HEK293T (cell line): ENCODE results near the gene CSTPP1.

ENCODE experiments used
- CTCF ChIA-PET: fragments of 350-600 bp; formaldehyde crosslinking; extraction: SDS; loops from one replicate; lab custom pipeline; 2021; ENCODE audit warnings: antibody characterized with exemption, inconsistent platforms; lab: Yijun Ruan, JAX
- POLR2A ChIA-PET: fragments of 350-600 bp; formaldehyde crosslinking; extraction: SDS; loops from one replicate; lab custom pipeline; 2020; ENCODE audit warnings: antibody characterized with exemption, inconsistent platforms; lab: Yijun Ruan, JAX
- DNase-seq: peaks from one replicate; pipeline ENCODE4 v3.0.0; 2012; ENCODE audit warnings: mixed read lengths; ENCODE audit errors: extremely low spot score
- ARNT ChIP-seq: fragments of 450-650 bp; IDR thresholded peaks from 2 replicates; pipeline ENCODE4 v1.6.1; 2017; ENCODE audit warnings: mild to moderate bottlenecking
- BHLHE40 ChIP-seq: fragments of 450-650 bp; IDR thresholded peaks from 2 replicates; pipeline ENCODE4 v1.6.1; 2016; ENCODE audit warnings: mild to moderate bottlenecking, moderate library complexity, borderline replicate concordance
- CTBP1 ChIP-seq: fragments of 450-650 bp; IDR thresholded peaks from 2 replicates; pipeline ENCODE4 v1.6.1; 2016; ENCODE audit warnings: borderline replicate concordance
- ELF4 ChIP-seq: fragments of 450-650 bp; IDR thresholded peaks from 2 replicates; pipeline ENCODE4 v1.6.1; 2017; ENCODE audit warnings: antibody characterized with exemption
- FOXA1 ChIP-seq: fragments of 450-650 bp; IDR thresholded peaks from 2 replicates; pipeline ENCODE4 v1.6.1; 2016; ENCODE audit warnings: mild to moderate bottlenecking
- FOXK2 ChIP-seq: fragments of 450-650 bp; IDR thresholded peaks from 2 replicates; pipeline ENCODE4 v1.6.1; 2016; ENCODE audit warnings: mild to moderate bottlenecking
- FOXM1 ChIP-seq: fragments of 450-650 bp; IDR thresholded peaks from 2 replicates; pipeline ENCODE4 v1.6.1; 2017; ENCODE audit warnings: mild to moderate bottlenecking, borderline replicate concordance
- HDGF ChIP-seq: fragments of 450-650 bp; IDR thresholded peaks from 2 replicates; pipeline ENCODE4 v1.6.1; 2017; ENCODE audit warnings: antibody characterized with exemption, borderline replicate concordance
- L3MBTL2 ChIP-seq: fragments of 450-650 bp; conservative IDR thresholded peaks from 2 replicates; pipeline ENCODE4 v1.6.1; 2016; ENCODE audit warnings: mild to moderate bottlenecking
- LEF1 ChIP-seq: fragments of 450-650 bp; IDR thresholded peaks from 2 replicates; pipeline ENCODE4 v1.6.1; 2017; ENCODE audit warnings: mild to moderate bottlenecking, borderline replicate concordance
- NFRKB ChIP-seq: fragments of 450-650 bp; IDR thresholded peaks from 2 replicates; pipeline ENCODE4 v1.6.1; 2016; ENCODE audit warnings: mild to moderate bottlenecking, moderate library complexity
- SP1 ChIP-seq: fragments of 450-650 bp; IDR thresholded peaks from 2 replicates; pipeline ENCODE4 v1.6.1; 2017
- SUZ12 ChIP-seq: fragments of 450-650 bp; IDR thresholded peaks from 2 replicates; pipeline ENCODE4 v1.6.1; 2016; ENCODE audit warnings: mild to moderate bottlenecking
- TARDBP ChIP-seq: fragments of 450-650 bp; IDR thresholded peaks from 2 replicates; pipeline ENCODE4 v1.6.1; 2016
- ZNF384 ChIP-seq: fragments of 450-650 bp; IDR thresholded peaks from 2 replicates; pipeline ENCODE4 v1.6.1; 2016
- TF ChIP-seq, protein P1 (sequence below): fragments of 450-650 bp; IDR thresholded peaks from 2 replicates; pipeline ENCODE4 v1.6.1; 2016

Gene CSTPP1

DNA sequence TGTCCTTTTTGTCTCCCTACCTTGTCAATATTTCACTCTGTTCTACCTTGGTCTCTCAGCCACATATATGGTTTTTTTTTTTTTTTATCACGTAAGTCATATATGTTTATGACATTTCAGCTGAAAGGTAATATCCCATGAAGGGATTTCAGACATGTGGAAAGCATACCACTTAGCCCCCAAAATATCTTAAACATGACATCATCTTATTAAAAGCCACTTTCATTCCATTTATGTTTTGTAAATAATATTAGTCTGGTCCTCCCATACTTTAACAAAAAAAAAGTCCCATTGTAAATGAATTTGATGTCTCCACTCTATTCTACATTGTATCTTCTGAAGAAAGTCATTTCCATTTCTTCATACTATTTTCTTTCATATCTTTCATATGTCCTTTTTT lies 85.4 kb downstream of the CSTPP1 start:
- ChIA-PET POLR2A (no interaction called here), CTCF (no interaction called here)
- no peak for DNase-seq
- TF ChIP-seq FOXA1, result no peak
- no peak for TF ChIP-seq L3MBTL2
- no peak for TF ChIP-seq ELF4
- no peak for TF ChIP-seq BHLHE40
- TF ChIP-seq FOXM1, result no peak
- TF ChIP-seq TARDBP, result no peak
- no peak for TF ChIP-seq ARNT
- no peak for TF ChIP-seq SP1
- no peak for TF ChIP-seq LEF1
- TF ChIP-seq FOXK2, result no peak
- no peak for TF ChIP-seq NFRKB
- no peak for TF ChIP-seq HDGF

GRCh38 chr11:47028195-47029093 lies 91.9 kb downstream of the CSTPP1 start:
- no peak for TF ChIP-seq L3MBTL2
- no peak for TF ChIP-seq CTBP1
- TF ChIP-seq SP1, result no peak
- DNase-seq, result no peak
- ChIA-PET CTCF (interaction anchor here (0.7 kb wide), 1 partner anchor 26 kb away, joined by 4 read pairs; no protein-coding TSS in a partner anchor), POLR2A (no interaction called here)

GRCh38 chr11:47033439-47033838 lies 96.9 kb downstream of the CSTPP1 start:
- ChIA-PET POLR2A (no interaction called here), CTCF (no interaction called here)
- no peak for DNase-seq
- no peak for TF ChIP-seq LEF1
- no peak for TF ChIP-seq FOXM1

DNA sequence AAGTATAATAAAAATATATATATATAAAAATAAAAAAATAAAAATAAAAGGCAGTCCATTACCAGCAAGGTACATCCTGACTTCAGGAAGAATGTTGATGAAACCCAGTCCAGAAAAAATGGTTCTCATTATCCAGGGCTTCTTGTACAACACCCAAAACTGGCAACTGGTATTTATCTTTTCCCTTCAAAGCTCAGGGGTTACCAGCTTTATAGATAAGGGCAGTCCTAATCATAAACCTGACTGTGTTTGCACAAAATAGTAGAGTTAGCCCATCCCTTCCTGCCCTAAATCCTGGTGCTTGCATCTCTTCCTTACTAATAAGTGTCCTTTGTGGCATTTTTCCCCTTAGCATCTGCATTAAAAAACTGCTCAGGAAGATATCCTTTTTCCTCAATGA lies 97.5 kb downstream of the CSTPP1 start:
- CTCF ChIA-PET, result no interaction called here
- TF ChIP-seq TARDBP, result no peak
- TF ChIP-seq ARNT, result no peak
- no peak for TF ChIP-seq L3MBTL2
- no peak for TF ChIP-seq SP1
- TF ChIP-seq ELF4, result no peak
- TF ChIP-seq NFRKB, result no peak
- no peak for TF ChIP-seq BHLHE40
- no peak for DNase-seq
- POLR2A ChIA-PET, result no interaction called here

GRCh38 chr11:47035108-47035507 lies 98.5 kb downstream of the CSTPP1 start:
- ChIA-PET CTCF (no interaction called here), POLR2A (no interaction called here)
- no peak for TF ChIP-seq HDGF
- TF ChIP-seq LEF1, result no peak
- no peak for TF ChIP-seq CTBP1
- TF ChIP-seq FOXK2, result no peak
- no peak for TF ChIP-seq SP1
- no peak for TF ChIP-seq L3MBTL2
- TF ChIP-seq BHLHE40, result no peak
- TF ChIP-seq, protein P1, sequence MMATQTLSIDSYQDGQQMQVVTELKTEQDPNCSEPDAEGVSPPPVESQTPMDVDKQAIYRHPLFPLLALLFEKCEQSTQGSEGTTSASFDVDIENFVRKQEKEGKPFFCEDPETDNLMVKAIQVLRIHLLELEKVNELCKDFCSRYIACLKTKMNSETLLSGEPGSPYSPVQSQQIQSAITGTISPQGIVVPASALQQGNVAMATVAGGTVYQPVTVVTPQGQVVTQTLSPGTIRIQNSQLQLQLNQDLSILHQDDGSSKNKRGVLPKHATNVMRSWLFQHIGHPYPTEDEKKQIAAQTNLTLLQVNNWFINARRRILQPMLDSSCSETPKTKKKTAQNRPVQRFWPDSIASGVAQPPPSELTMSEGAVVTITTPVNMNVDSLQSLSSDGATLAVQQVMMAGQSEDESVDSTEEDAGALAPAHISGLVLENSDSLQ, result no peak
- TF ChIP-seq SUZ12, result no peak
- TF ChIP-seq TARDBP, result no peak
- TF ChIP-seq FOXA1, result no peak
- no peak for TF ChIP-seq ARNT
- no peak for DNase-seq

DNA sequence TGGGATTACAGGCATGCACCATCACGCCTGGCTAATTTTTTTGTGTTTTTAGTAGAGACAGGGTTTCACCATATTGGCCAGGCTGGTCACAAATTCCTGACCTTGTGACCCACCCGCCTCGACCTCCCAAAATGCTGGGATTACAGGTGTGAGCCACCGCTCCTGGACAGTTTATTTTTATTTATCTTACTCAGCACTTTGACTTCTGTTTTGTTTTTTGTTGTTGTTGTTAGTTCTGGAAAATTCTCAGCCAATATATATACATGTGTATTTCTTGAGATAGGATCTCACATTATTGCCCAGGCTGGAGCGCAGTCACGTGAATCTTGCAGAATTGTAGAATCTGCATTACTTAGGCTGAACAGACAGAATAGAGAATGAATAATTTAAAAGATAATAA lies 107.6 kb downstream of the CSTPP1 start:
- POLR2A ChIA-PET, result interaction anchor here (0.7 kb wide), 1 partner anchor 18 kb away, joined by 3 read pairs; no protein-coding TSS in a partner anchor
- no peak for TF ChIP-seq ARNT
- TF ChIP-seq ZNF384, result no peak
- TF ChIP-seq CTBP1, result no peak
- TF ChIP-seq FOXK2, result no peak
- TF ChIP-seq BHLHE40, result no peak
- no peak for TF ChIP-seq NFRKB
- no peak for TF ChIP-seq LEF1
- no peak for TF ChIP-seq TARDBP
- TF ChIP-seq L3MBTL2, result no peak
- TF ChIP-seq FOXM1, result no peak
- TF ChIP-seq ELF4, result no peak
- no peak for TF ChIP-seq SUZ12
- no peak for TF ChIP-seq SP1
- TF ChIP-seq FOXA1, result no peak
- no peak for DNase-seq
- CTCF ChIA-PET, result interaction anchor here (0.6 kb wide), 1 partner anchor 46 kb away, joined by 3 read pairs; no protein-coding TSS in a partner anchor

DNA sequence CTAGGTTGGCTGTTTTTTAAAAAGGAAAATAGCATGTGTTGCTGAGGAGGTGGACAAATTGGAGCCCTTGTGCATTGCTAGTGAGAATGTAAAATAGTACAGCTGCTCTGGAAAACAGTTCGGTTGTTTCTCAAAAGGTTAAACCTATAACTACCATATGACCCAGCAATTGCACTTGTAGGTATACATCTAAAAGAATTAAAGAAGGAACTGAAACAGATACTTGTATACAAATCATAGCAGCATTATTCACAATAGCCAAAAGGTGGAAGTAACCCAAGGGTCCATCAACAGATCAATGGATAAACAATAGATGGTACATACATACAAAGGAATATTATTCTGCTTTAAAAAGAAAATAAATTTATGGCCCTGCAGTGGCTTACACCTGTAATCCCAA lies 111.4 kb downstream of the CSTPP1 start:
- no peak for TF ChIP-seq SUZ12
- DNase-seq, result no peak
- CTCF ChIA-PET, result no interaction called here

DNA sequence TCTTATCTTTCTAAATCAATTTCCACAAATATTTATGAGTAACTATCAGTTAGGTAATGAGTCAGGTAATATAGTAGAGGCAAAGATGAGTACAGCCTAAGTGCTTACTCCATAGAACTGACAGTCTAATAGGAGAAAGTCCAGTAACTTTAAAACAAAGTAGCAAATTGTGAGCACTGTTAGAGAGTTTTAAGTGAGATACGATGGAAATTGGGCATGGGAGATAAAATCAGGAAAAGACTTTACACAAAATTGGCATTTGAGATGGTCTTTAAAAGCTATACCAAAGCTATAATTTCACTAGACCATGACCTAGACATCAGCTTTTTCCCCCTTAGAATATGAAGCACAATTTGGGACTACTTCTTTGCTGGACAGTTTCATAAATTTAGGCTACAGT lies 113.7 kb downstream of the CSTPP1 start:
- no peak for TF ChIP-seq FOXM1
- POLR2A ChIA-PET, result no interaction called here
- CTCF ChIA-PET, result no interaction called here
- DNase-seq, result no peak

More for the DNA sequence above, 111.4 kb downstream of the CSTPP1 start:
- POLR2A ChIA-PET, result no interaction called here
